GM23338 (cell line): ENCODE results near the gene DNMT1. TPM values are rescaled to one million over a fixed set of nuclear protein-coding genes. Genes with fewer than 3 reads are reported as not detected.

Experiments used
- ATAC-seq: fragments of 200-7000 bp; cut with Tn5 transposase; 3 replicates; pipeline ENCODE4 v1.9.1; 2020
- DNase-seq: peaks from one replicate; pipeline ENCODE4 v3.0.0-alpha.2; 2015; ENCODE audit warnings: low spot score
- H2AFZ ChIP-seq: fragments of 200-600 bp; sonication (generic); 2 replicates; pipeline ENCODE4 v1.8.0; 2016; ENCODE audit warnings: antibody characterized with exemption, mild to moderate bottlenecking, moderate library complexity
- H3F3A ChIP-seq: fragments of 200-600 bp; sonication (generic); replicated peaks from 2 replicates; pipeline ENCODE4 v1.8.0; 2017; ENCODE audit warnings: antibody characterized with exemption, mixed run types, low read depth
- H3K27ac ChIP-seq: fragments of 200-600 bp; sonication (generic); 2 replicates; pipeline ENCODE4 v1.6.1; 2016; ENCODE audit warnings: low read depth
- H3K27me3 ChIP-seq: fragments of 200-600 bp; sonication (generic); 2 replicates; pipeline ENCODE4 v1.8.0; 2016; ENCODE audit warnings: mild to moderate bottlenecking, mixed run types, moderate library complexity; ENCODE audit not compliant: insufficient read depth
- H3K36me3 ChIP-seq: fragments of 200-600 bp; sonication (generic); 2 replicates; pipeline ENCODE4 v1.8.0; 2016; ENCODE audit warnings: mild to moderate bottlenecking; ENCODE audit not compliant: insufficient read depth
- H3K4me1 ChIP-seq: fragments of 200-600 bp; sonication (generic); 2 replicates; pipeline ENCODE4 v1.8.0; 2016; ENCODE audit warnings: mild to moderate bottlenecking, moderate library complexity; ENCODE audit not compliant: insufficient read depth
- H3K4me2 ChIP-seq: fragments of 200-600 bp; sonication (generic); 2 replicates; pipeline ENCODE4 v1.7.1; 2017; ENCODE audit warnings: mixed run types
- H3K4me3 ChIP-seq: fragments of 200-600 bp; sonication (generic); 2 replicates; pipeline ENCODE4 v1.6.1; 2016; ENCODE audit warnings: mixed run types
- H3K79me2 ChIP-seq: fragments of 200-600 bp; sonication (generic); replicated peaks from 2 replicates; pipeline ENCODE4 v1.8.0; 2017; ENCODE audit warnings: mild to moderate bottlenecking; ENCODE audit not compliant: insufficient read depth
- H3K9me2 ChIP-seq: fragments of 200-600 bp; sonication (generic); 2 replicates; pipeline ENCODE4 v1.8.0; 2017; ENCODE audit not compliant: insufficient read depth
- H4K20me1 ChIP-seq: fragments of 200-600 bp; sonication (generic); replicated peaks from 2 replicates; pipeline ENCODE4 v1.8.0; 2017; ENCODE audit warnings: mild to moderate bottlenecking; ENCODE audit not compliant: insufficient read depth
- H3K27ac Mint-ChIP-seq: 2 replicates; pipeline ENCODE4 v1.8.0; 2020; ENCODE audit warnings: inconsistent platforms, mild to moderate bottlenecking, moderate library complexity, mixed read lengths
- H3K27me3 Mint-ChIP-seq: 3 replicates; pipeline ENCODE4 v1.8.0; 2022; ENCODE audit warnings: low read depth, mild to moderate bottlenecking, moderate library complexity, mixed read lengths, inconsistent platforms; ENCODE audit not compliant: insufficient read depth, poor library complexity
- H3K36me3 Mint-ChIP-seq: 3 replicates; pipeline ENCODE4 v1.8.0; 2021; ENCODE audit warnings: low read depth, mild to moderate bottlenecking, inconsistent platforms, moderate library complexity, mixed read lengths
- H3K4me1 Mint-ChIP-seq: 3 replicates; pipeline ENCODE4 v1.8.0; 2020; ENCODE audit warnings: mild to moderate bottlenecking, inconsistent platforms, mixed read lengths
- H3K4me3 Mint-ChIP-seq: 3 replicates; pipeline ENCODE4 v1.8.0; 2021; ENCODE audit warnings: moderate library complexity, mild to moderate bottlenecking, inconsistent platforms, mixed read lengths
- H3K9me3 Mint-ChIP-seq: 3 replicates; pipeline ENCODE4 v1.8.0; 2020; ENCODE audit warnings: moderate library complexity, mild to moderate bottlenecking, inconsistent platforms, mixed read lengths
- CREB1 ChIP-seq: fragments of 250-450 bp; sonication (Bioruptor Pico); IDR thresholded peaks from 2 replicates; pipeline ENCODE4 v1.5.0; 2020; ENCODE audit warnings: low read depth, mild to moderate bottlenecking, moderate library complexity
- CTCF ChIP-seq, 2 experiments: fragments of 200-600 bp in 1 of 2; sonication (generic) in 1 of 2; conservative IDR thresholded peaks; 2 replicates each; pipeline versions ENCODE4 v1.5.1 to v1.6.1; 2016 to 2017; ENCODE audit warnings: antibody characterized with exemption in 2 of 2, low read depth in 2 of 2, mild to moderate bottlenecking in 2 of 2, moderate library complexity in 1 of 2
- EZH2 ChIP-seq: fragments of 200-600 bp; sonication (generic); IDR thresholded peaks from one replicate; pipeline ENCODE4 v1.8.0; 2017; ENCODE audit warnings: antibody characterized with exemption, mild to moderate bottlenecking, low read depth; ENCODE audit not compliant: unreplicated experiment
- EZH2phosphoT487 ChIP-seq: fragments of 200-600 bp; sonication (generic); IDR thresholded peaks from one replicate; pipeline ENCODE4 v1.8.1; 2018; ENCODE audit warnings: antibody characterized with exemption; ENCODE audit not compliant: unreplicated experiment
- JUNB ChIP-seq: IDR thresholded peaks from one replicate; pipeline ENCODE4 v1.6.1; 2016; ENCODE audit warnings: antibody characterized with exemption; ENCODE audit not compliant: unreplicated experiment
- NANOG ChIP-seq: IDR thresholded peaks from 2 replicates; pipeline ENCODE4 v1.6.1; 2016; ENCODE audit warnings: antibody characterized with exemption, borderline replicate concordance
- POLR2AphosphoS5 ChIP-seq: IDR thresholded peaks from 2 replicates; pipeline ENCODE4 v1.6.1; 2016; ENCODE audit warnings: antibody characterized with exemption, low read depth
- STAT1 ChIP-seq: IDR thresholded peaks from one replicate; pipeline ENCODE4 v1.6.1; 2016; ENCODE audit warnings: antibody characterized with exemption; ENCODE audit not compliant: unreplicated experiment
- ZNF114 ChIP-seq: fragments of 250-450 bp; sonication (Bioruptor Pico); IDR thresholded peaks from 2 replicates; pipeline ENCODE4 v1.5.0; 2020; ENCODE audit warnings: mild to moderate bottlenecking, moderate library complexity
- ZNF331 ChIP-seq: fragments of 250-450 bp; sonication (Bioruptor Pico); IDR thresholded peaks from 2 replicates; pipeline ENCODE4 v1.5.0; 2020; ENCODE audit warnings: low read depth, mild to moderate bottlenecking, moderate library complexity
- ZNF462 ChIP-seq: fragments of 250-450 bp; sonication (Bioruptor Pico); IDR thresholded peaks from 2 replicates; pipeline ENCODE4 v1.5.0; 2020; ENCODE audit warnings: mild to moderate bottlenecking, moderate library complexity
- polyA plus RNA-seq: library from polyadenylated mRNA; unstranded; fragments of >200 nt; fragmentation: Nextera tagmentation; extraction: Ambion mirVana; gene quantifications from 2 replicates; pipeline ENCODE4 v1.2.1, GENCODE V29; 2016
- total RNA-seq: library from RNA; depleted of rRNA; stranded (reverse); fragments of >200 nt; shearing (Covaris generic); gene quantifications from 2 replicates; pipeline ENCODE4 v1.2.3, GENCODE V29; 2014
- TF ChIP-seq, protein P1 (sequence below): IDR thresholded peaks from one replicate; pipeline ENCODE4 v1.6.1; 2018; ENCODE audit warnings: antibody characterized with exemption; ENCODE audit not compliant: unreplicated experiment
- TF ChIP-seq, protein P2 (sequence below): IDR thresholded peaks from 2 replicates; pipeline ENCODE4 v1.6.1; 2016; ENCODE audit warnings: antibody characterized with exemption

DNMT1 gene
- total and polyA plus RNA-seq, 2 experiments from 2014 or later, result 238 to 589 TPM

DNA sequence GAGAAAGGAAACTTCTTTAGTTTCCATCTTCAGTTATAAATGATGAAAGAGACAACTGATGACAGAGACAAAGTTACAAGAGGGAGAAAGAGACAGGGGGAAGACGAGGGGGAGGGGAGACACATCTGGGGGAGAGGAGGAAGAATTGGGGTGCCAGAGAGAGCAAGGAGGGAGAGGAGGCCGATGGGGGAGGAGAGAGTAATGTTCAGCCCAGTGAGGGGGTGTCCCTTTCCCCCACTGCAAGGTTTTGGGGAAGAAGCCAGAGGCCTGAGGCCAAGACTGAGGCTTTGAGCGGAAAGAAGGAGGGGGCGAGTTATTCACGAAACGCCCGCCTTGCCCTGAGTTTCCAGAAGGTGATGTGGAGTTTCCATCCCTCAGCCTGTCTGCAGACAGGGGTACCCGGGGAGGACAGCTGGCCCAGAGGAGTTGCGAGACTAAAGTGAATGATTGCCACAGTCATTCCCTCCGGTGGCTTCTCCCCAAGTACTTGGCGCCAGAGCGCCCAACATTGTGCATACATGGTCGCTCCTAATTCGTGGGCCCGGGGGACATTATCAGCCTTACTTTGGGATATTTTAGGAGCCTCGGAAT is 89.1 kb downstream of the DNMT1 start:
- Mint-ChIP-seq H3K4me3 (peak overlapping the region; percentile 96), H3K36me3 (peaks cover 41% of the 10 kb centered on the region), H3K4me1 (peaks cover 8% of the 10 kb centered on the region), H3K27me3 (peaks cover 18% of the 10 kb centered on the region), H3K9me3 (no peaks in the 10 kb centered on the region), H3K27ac (peak overlapping the region; percentile 74; the same call in 1 of the 2 replicates)
- Histone ChIP-seq H4K20me1 (0 out of 2 replicates have a peak, but pooled peaks cover 7% of the 10 kb centered on the region), H3K27ac (no peak overlapping the region), H3K4me2 (no peak overlapping the region), H3K4me3 (no peak overlapping the region), H3K4me1 (peaks cover 7% of the 10 kb centered on the region; the same call in 1 of the 2 replicates), H2AFZ (peak overlapping the region; percentile 77; the same call in 1 of the 2 replicates), H3K9me2 (no peaks in the 10 kb centered on the region), H3K36me3 (peaks cover 25% of the 10 kb centered on the region), H3K27me3 (no peaks in the 10 kb centered on the region), H3F3A (peaks cover 27% of the 10 kb centered on the region; the same call in 1 of the 2 replicates), H3K79me2 (peaks cover 24% of the 10 kb centered on the region)
- ATAC-seq (no peak), DNase-seq (no peak)
- no peak for TF ChIP-seq EZH2
- TF ChIP-seq ZNF331 (CRISPR knock-in tag), result no peak
- TF ChIP-seq ZNF462, result no peak
- no peak for TF ChIP-seq NANOG
- no peak for TF ChIP-seq JUNB
- TF ChIP-seq, protein P1, sequence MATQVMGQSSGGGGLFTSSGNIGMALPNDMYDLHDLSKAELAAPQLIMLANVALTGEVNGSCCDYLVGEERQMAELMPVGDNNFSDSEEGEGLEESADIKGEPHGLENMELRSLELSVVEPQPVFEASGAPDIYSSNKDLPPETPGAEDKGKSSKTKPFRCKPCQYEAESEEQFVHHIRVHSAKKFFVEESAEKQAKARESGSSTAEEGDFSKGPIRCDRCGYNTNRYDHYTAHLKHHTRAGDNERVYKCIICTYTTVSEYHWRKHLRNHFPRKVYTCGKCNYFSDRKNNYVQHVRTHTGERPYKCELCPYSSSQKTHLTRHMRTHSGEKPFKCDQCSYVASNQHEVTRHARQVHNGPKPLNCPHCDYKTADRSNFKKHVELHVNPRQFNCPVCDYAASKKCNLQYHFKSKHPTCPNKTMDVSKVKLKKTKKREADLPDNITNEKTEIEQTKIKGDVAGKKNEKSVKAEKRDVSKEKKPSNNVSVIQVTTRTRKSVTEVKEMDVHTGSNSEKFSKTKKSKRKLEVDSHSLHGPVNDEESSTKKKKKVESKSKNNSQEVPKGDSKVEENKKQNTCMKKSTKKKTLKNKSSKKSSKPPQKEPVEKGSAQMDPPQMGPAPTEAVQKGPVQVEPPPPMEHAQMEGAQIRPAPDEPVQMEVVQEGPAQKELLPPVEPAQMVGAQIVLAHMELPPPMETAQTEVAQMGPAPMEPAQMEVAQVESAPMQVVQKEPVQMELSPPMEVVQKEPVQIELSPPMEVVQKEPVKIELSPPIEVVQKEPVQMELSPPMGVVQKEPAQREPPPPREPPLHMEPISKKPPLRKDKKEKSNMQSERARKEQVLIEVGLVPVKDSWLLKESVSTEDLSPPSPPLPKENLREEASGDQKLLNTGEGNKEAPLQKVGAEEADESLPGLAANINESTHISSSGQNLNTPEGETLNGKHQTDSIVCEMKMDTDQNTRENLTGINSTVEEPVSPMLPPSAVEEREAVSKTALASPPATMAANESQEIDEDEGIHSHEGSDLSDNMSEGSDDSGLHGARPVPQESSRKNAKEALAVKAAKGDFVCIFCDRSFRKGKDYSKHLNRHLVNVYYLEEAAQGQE, result no peak
- no peak for TF ChIP-seq STAT1
- no peak for TF ChIP-seq POLR2AphosphoS5
- no peak for TF ChIP-seq CREB1 (CRISPR knock-in tag)
- TF ChIP-seq, protein P2, sequence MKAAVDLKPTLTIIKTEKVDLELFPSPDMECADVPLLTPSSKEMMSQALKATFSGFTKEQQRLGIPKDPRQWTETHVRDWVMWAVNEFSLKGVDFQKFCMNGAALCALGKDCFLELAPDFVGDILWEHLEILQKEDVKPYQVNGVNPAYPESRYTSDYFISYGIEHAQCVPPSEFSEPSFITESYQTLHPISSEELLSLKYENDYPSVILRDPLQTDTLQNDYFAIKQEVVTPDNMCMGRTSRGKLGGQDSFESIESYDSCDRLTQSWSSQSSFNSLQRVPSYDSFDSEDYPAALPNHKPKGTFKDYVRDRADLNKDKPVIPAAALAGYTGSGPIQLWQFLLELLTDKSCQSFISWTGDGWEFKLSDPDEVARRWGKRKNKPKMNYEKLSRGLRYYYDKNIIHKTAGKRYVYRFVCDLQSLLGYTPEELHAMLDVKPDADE, result no peak
- no peak for TF ChIP-seq ZNF114 (CRISPR knock-in tag)
- TF ChIP-seq CTCF (conservative IDR thresholded peaks at IDR 0.05; ENCODE audit: low read depth in 2 of 2), result no peak
- no peak for TF ChIP-seq EZH2phosphoT487
